ENCODE data around the gene RGS2. TPM values are rescaled to one million over a fixed set of nuclear protein-coding genes. Genes with fewer than 3 reads are reported as not detected.
A peak's percentile ranks its signal among the peaks of the same experiment; 100 is the strongest.

The RGS2 gene
- total RNA-seq, 2 donors from 2014 or later = 14.5 to 32.7 TPM

DNA sequence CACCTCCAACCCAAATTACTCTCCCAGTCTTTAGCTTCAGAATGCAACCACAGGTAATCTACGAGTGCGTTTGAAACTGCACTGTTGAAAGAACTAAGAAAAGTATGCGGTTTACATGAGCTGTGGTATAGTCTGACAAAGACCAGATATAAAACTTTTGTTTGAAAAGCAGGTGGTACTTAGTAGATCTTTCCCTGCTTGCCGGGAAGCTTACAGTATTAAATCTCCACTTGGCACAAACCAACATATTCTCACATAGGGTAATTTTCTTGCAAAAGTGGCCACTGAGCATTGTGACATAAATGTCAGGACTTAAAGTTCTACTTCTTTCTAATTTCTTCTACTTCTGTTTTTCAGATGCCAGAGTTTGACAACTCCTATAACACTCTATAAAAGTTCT lies 8.4 kb downstream of the RGS2 start:
- WGBS, 2 donors = 62 to 72% methylated on average over 4 of the region's 4 CpGs
- Histone ChIP-seq H3K9me3 (no peaks in the 10 kb centered on the region), H3K4me1 (peaks cover 10% of the 10 kb centered on the region), H3K36me3 (replicated peaks in 1 of 2; ENCODE audit: insufficient read depth in 1 of 2, low read depth in 2 of 2) (no peaks in the 10 kb centered on the region), H3K27me3 (no peaks in the 10 kb centered on the region), H3K4me3 (no peak overlapping the region), H3K27ac (no peak overlapping the region)
- TF ChIP-seq POLR2A (IDR thresholded peaks at IDR 0.05) = no peak
- TF ChIP-seq, protein P1, sequence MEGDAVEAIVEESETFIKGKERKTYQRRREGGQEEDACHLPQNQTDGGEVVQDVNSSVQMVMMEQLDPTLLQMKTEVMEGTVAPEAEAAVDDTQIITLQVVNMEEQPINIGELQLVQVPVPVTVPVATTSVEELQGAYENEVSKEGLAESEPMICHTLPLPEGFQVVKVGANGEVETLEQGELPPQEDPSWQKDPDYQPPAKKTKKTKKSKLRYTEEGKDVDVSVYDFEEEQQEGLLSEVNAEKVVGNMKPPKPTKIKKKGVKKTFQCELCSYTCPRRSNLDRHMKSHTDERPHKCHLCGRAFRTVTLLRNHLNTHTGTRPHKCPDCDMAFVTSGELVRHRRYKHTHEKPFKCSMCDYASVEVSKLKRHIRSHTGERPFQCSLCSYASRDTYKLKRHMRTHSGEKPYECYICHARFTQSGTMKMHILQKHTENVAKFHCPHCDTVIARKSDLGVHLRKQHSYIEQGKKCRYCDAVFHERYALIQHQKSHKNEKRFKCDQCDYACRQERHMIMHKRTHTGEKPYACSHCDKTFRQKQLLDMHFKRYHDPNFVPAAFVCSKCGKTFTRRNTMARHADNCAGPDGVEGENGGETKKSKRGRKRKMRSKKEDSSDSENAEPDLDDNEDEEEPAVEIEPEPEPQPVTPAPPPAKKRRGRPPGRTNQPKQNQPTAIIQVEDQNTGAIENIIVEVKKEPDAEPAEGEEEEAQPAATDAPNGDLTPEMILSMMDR (IDR thresholded peaks at IDR 0.05) = no peak
- ATAC-seq (no peak), DNase-seq (no peak)
- intact Hi-C loops (cut with DNase I) = no loop called here

DNA sequence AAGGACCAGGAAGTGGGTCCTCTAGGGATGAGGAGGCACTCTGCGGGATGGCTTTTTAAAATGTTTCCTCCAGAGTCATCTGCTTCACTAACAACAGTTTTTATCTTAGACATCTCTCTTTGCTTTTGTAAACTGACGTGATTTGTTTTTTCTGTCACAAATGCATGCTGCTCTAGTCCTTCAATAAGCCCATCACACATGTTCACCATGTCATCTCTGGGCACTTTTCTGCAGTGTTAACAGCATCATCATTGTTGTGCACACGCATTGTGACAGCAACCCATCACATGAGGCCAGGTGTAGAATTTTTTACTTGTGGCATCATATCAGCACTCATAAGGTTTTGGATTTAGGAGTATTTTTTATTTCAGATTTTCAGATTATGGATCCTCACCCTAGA lies 12.5 kb downstream of the RGS2 start:
- no peaks in the 10 kb centered on the region for H3K27me3 ChIP-seq
- DNase-seq = no peak
- no peak overlapping the region for H3K4me3 ChIP-seq
- 82 to 93% methylated on average over 3 of the region's 3 CpGs for WGBS, 2 donors
- no peak for TF ChIP-seq POLR2A (IDR thresholded peaks at IDR 0.05)
- TF ChIP-seq, protein P1 (IDR thresholded peaks at IDR 0.05) = no peak
- H3K27ac ChIP-seq = no peak overlapping the region
- H3K4me1 ChIP-seq = no peaks in the 10 kb centered on the region
- no peaks in the 10 kb centered on the region for H3K36me3 ChIP-seq (replicated peaks in 1 of 2; ENCODE audit: insufficient read depth in 1 of 2, low read depth in 2 of 2)
- intact Hi-C loops (cut with DNase I) = no loop called here
- ATAC-seq = no peak
- no peaks in the 10 kb centered on the region for H3K9me3 ChIP-seq

GRCh38 chr1:192824511-192824910 lies 15.7 kb downstream of the RGS2 start:
- no peaks in the 10 kb centered on the region for H3K9me3 ChIP-seq
- H3K4me1 ChIP-seq = no peaks in the 10 kb centered on the region
- H3K27ac ChIP-seq = no peak overlapping the region
- H3K36me3 ChIP-seq (replicated peaks in 1 of 2; ENCODE audit: insufficient read depth in 1 of 2, low read depth in 2 of 2) = no peaks in the 10 kb centered on the region
- H3K27me3 ChIP-seq = no peaks in the 10 kb centered on the region
- intact Hi-C loops (cut with DNase I) = no loop called here
- DNase-seq (no peak), ATAC-seq (no peak)
- whole genome bisulfite sequencing, 2 donors = 0 to 37% methylated on average over 1 of the region's 1 CpG
- TF ChIP-seq POLR2A (IDR thresholded peaks at IDR 0.05) = no peak
- TF ChIP-seq, protein P1 (IDR thresholded peaks at IDR 0.05) = no peak
- H3K4me3 ChIP-seq = no peak overlapping the region

- ATAC-seq = peak; percentile 42
- Histone ChIP-seq H3K36me3 (replicated peaks in 1 of 2; ENCODE audit: insufficient read depth in 1 of 2, low read depth in 2 of 2) (no peaks in the 10 kb centered on the region), H3K27me3 (no peaks in the 10 kb centered on the region), H3K9me3 (no peaks in the 10 kb centered on the region), H3K4me3 (no peak overlapping the region), H3K4me1 (no peaks in the 10 kb centered on the region), H3K27ac (no peak overlapping the region)
- no peak for DNase-seq
- WGBS, 2 donors = 56 to 70% methylated on average over 4 of the region's 4 CpGs
- TF ChIP-seq, protein P1 (IDR thresholded peaks at IDR 0.05) = no peak
- no peak for TF ChIP-seq POLR2A (IDR thresholded peaks at IDR 0.05)
- intact Hi-C loops (cut with DNase I) = no loop called here
These were observed 18.1 kb downstream of the RGS2 start for GRCh38 chr1:192826791-192827546.
